ENCODE results near the gene GRIK3.
"Not testable (repeated sequence)": the region's sequence is repeated elsewhere in the genome, so short reads cannot be mapped to it uniquely, and the experiment has no call there.

The GRIK3 gene

DNA sequence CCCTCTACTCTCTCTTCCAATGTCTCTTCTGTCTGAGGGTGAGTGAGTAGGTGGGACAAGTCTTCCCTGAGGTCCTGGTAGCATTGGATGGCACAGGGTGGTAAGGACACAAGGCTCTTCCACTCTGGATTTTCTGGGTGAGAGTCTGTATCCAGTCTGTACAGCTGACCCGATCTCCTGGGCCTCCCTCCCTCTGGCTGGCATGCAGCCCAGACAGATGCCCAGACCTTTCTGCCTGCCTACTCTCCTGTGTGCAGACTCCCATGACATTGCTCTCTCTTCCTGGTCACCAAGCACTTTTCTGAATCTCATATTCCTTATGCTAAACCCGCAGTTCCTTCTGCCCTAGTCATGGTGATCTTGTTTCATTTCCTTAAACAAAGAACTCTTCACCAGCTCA, 100.3 kb downstream of the GRIK3 start:
- no peak for DNase-seq

DNA sequence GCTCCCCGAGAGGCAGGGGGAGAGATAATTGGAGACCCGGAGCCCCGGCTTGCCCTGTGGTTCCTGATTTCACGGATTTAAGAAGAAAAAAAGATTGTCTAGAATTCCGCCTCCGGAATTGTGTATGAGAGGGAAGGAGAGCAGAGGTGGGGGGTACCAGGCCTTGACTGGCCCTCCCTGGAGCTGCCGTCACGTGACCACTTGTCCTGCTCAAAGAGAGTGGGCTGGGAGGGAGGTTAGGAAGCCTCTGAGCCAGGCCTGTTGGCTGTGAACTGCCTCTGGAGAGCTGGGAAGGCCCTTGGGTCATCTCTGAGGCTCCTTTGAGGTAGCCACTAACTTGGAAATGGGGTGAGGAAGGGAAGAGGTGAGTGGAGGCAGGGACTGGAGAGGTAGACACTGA, 106.5 kb downstream of the GRIK3 start:
- no peak for DNase-seq

DNA sequence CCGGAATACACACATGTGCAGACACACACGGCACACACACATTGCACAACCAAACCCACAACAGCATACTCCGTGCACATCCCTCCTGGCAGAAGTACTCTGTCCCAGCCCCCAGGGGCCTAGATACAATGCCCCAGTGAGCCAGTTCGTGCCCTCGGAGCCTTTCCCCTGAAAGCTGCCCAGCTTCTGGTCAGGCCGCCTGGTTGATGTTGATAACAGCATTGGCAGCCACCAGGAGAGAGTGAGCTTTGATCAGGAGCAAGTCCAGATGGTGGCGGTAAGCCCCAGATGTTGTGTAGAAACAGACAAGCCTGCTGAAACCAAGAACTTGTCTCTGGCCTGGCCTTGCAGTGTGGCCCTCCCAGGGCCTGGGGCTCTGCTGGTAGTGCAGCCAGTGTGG, 109.1 kb downstream of the GRIK3 start:
- DNase-seq: no peak

DNA sequence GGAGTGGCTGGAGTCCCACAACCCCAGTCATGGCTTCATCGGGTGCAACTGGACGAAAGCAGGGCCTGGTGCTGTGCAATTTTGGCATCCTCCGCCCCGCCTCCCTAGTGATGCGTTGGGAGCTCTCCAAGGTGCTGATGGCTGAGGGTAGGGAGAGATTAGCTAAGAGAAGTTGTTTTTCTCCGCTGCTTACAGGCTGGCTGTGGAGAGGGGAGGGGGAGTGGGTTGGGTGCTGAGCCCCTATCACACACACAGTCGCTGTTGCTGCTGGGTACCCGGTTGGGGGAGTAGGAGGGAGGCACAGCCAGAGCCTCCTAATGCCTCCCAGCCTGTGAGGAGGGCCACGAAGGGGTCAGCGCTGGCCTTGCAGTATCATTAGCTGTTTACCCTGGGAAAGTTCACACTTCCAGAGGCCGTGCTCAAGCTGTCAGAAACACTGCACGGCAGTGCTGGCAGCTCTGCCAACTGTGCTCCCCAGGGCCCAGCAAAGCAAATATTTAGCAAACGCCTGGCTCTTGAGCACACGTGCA, 110.0 kb downstream of the GRIK3 start:
- DNase-seq: peak; percentile 11

DNA sequence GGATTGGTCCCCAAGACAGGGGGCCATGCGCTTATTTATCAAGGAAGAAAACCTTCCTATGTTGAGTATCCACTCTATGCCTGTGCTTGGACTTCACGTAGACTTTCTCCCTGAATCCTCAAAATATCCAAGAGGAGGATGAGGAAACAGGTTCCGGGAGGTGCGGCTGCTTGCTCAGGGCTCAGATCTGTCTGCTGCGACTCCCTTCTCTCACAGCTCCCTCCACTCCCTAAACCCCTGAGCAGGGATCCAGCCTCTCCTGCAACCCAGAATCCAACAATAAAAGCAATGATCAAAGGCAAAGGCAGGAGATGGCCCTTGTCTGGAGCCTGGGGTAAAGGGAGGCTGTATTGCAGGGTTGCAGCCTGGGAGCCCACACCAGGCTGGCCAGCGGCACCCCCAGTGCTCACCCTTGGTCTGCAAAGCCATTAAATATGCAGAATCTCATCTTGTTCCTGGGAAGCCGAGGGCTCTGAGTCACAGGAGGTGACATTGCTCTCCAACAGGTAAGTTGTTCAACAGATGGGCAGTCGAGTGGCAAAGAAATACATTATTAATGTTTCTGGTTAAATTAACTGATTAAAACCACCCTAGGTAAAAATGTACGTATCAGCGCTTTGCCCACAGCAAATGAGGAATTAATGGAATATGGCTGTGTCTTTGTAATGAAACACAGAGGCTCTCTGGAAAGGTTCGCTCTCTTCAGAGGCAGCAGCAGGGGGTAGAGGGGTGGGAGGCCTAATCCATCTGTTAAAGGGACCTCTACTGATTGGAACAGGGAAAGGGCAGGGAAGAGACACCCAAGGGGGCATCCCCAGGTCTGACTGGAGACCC, 111.5 kb downstream of the GRIK3 start:
- no peak for DNase-seq

DNA sequence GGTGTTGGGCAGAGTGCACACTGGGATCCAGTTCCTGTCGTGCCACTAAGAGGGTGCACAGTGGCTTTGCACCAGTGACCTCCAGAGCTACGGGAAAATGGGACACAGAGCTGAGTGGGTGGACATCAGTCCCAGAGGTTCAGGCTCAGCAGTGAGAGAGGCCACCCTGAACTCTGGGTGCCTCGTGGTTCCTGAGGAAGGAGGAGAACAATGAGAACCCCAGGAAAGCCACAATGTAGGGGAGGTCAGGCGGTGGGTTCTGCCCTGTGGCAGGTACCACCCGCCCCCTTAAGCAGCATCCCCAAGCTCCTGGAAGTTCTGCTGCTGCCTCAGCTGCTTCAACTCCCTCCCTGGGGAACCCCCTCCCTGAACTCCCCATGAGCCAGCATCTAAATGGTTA, 112.2 kb downstream of the GRIK3 start:
- no peak for DNase-seq

DNA sequence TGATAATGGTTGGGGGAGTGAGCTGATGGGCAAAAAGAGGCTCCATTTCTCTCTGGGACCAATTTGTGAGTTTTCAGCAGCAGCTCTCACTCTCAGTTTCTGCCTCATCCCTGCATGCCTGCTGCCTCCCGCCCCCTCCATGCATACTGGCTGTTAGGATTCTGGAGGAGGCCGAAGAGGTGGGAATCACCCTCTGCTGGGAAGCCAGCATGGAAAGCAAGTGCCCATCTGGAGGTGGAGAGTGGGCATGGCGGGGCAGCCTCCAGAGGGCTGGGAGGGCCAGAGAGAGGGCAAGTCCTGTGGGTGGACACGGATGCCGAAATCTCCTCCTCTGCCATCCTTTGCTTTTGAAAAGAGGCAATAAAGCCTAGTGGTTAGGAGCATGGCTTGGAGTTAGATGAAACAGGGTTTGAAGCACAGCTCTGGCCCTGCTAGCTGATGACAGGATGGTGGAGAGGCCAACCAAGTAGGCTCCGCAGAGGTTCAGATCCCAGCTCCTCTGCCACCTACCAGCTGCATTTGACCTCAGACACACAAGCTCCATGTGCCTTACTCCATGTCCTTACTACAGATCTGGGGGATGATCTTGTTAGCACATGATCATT, 113.4 kb downstream of the GRIK3 start:
- DNase-seq: no peak

DNA sequence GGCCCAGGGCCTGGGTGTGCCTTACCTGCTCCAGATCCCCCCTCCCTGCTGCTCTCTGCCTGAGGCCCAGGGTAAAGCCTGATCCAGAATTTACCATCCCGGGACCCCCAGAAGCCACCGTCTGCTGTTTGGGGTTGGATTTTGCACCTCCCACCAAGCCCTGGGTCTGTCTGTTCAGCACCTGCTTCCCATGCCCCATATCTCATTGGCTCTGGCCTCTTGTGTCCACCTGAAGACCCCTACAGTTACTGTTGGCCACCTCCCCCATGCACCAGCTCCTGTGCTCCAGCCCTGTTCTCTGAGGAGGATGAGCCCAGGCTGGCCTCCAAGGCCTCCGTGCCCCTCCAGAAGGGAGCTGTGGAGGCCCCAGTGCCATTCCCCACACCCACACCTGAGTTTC, 113.9 kb downstream of the GRIK3 start:
- no peak for DNase-seq

DNA sequence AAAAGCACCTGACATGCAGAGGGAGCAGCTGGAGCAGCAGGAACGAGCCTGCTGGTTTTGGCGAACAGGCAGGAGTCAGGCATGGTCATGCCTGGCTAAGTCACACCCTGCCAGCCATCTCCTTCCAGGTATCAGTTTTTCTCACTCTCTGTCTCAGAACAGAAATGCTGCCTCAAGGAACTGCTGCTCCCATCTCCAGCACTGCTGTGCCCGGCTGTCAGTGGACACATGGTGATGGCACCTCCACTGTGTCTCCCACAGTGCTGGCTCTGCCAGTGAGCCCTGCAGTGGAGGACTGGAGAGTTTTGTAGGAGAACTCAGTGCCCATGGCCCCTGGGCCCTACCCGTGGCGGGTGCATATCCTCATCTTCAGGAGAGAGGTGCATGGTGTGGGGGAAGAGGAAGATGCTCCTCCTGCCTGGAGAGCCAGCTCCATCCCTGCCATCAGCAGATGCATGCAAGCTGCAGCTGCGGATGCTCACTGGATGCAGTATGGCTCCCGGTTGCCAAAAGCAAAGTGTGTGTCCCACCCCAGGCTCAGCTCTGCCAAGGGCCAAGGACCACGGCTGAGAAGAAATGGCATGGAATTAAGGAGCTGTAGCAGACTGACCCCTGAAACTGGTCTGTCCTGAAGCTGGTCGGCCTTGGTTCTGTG, 114.7 kb downstream of the GRIK3 start:
- DNase-seq: no peak

DNA sequence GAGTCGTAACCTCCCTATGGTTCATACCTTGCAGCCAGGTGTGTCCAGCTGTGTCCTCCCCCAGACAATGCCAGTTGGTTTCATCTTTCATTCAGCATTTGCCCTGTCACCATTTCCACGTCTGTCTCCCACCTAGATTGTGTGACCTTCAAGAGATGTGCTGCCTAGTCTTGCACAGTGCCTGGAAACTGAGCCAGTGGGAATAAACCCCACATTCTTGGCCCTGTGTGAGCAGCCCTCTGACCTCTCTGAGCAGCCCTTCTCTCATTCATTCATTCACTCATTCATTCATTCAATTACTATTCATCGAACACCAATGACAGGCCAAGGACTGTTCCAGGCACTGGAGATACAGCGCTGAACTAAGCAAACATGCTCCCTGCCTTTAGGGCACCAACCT, 115.7 kb downstream of the GRIK3 start:
- no peak for DNase-seq

DNA sequence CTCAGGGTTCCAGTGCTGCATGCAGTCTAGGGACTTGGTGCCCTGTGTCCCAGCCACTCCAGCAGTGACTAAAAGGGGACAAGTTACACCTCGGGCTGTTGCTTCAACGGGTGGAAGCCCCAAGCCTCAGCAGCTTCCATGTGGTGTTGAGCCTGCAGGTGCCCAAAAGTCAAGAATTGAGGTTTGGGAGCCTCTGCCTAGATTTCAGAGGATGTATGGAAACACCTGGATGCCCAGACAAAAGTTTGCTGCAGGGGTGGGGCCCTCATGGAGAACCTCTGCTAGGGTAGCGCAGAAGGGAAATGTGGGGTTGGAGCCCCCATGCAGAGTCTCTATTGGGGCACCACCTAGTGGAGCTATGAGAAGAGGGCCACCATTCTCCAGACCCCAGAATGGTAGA, 117.8 kb downstream of the GRIK3 start:
- DNase-seq: not testable (repeated sequence)

DNA sequence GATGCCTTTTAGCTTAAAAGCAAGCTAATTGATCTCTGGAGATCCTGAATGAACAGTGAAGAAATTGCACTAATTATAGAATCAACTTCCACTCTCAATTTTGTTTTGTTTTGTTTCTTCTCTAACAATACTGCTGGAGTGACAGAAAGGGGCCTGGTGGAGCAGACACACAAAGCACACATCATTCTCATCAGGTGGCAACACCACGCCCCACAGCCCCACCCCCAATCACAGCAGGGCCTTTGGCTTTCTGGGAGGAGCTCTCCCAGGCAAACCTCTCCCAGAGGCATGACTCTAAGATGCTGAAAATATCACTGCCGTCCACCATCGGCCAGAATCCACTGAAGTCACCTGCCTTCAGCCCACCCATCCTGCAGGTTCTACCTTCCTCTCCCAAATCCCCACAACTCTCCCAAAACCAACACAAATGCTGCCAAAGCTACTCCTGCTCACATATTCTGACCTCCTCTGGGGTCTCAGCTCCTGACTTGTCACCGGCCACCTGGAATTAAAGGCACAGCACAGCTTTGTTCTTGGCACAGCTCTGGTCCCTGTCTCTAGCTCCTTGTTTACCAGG, 120.7 kb downstream of the GRIK3 start:
- DNase-seq: no peak

DNA sequence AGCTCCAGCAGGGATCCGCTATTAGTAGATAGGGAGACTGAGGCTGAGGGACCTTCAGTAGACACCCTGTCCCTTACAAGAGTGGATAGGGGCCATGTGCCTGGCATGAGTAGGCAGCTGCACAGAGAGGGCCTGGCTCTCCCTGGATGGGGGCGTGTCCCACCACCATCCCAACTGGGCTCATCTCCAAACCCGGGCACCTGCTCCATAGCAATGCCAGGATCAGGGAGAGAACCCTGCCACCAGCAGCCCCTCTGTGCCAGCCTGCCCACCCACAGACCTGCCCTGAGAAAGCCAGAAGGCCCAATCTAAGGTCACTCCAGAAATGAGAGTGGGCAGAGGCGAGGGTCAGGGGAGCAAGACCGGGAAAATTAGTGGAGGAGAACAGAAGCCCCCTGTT, 121.3 kb downstream of the GRIK3 start:
- DNase-seq: no peak

DNA sequence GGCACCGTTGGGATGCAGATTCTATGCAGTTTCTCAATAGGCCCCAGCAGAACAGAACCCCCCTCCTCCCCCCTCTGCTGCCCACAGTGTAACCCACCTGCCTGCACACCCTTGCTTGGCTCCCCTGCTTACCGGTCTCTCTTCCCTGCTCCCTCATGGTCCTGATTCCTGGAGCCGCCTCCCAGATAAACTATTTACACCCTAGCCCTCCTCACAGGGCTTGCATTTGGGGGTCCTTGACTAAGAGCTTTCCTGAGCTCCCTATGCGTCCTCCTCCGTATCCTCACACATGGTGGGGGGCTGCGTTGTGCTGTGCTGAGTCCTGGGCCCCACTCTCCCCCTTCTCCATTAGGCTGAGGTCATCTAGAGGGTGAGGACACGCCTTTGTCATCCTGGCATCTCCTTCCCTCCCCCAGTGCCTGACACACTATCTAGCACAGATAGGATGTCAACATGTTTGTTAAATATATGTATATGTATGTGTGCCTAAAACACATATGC, 121.9 kb downstream of the GRIK3 start:
- no peak for DNase-seq

DNA sequence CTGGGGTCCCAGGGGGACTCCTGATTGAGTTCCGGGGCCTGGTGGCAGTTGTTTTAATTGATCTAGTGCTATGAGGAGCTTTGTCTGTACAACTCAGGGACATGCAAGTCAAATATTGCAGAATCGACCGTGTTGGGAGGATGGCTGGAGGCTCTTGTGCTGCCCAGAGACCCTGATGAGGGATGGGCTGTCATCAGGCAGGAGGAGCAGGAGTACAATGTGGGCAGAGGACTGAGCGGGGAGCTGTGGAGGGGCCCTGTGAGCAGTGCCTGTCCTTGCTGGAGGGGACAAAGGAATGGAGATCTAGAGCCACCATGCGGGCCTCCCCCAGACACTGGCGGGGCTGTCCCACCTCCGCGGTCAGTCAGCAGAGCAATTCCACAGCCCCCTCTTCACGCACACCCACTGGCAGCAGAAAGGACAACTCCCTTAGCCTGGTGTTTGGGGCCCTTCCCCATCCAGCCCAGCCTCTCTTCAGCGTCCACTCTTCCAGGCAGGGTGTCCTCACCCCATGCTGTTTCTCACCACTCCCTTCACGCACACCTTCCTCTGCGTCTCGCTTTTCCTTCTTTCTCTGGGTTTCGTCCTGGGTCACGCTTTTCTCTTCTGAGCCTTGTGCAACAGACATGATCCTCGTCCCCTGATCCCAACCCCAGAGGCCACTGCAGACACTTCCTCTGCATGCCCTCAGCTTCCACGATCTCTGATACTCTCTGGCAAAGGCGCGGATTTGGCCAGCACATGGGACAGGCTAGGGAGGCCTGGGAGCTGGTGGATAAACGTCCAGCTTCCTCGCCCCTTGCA, 122.6 kb downstream of the GRIK3 start:
- no peak for DNase-seq

DNA sequence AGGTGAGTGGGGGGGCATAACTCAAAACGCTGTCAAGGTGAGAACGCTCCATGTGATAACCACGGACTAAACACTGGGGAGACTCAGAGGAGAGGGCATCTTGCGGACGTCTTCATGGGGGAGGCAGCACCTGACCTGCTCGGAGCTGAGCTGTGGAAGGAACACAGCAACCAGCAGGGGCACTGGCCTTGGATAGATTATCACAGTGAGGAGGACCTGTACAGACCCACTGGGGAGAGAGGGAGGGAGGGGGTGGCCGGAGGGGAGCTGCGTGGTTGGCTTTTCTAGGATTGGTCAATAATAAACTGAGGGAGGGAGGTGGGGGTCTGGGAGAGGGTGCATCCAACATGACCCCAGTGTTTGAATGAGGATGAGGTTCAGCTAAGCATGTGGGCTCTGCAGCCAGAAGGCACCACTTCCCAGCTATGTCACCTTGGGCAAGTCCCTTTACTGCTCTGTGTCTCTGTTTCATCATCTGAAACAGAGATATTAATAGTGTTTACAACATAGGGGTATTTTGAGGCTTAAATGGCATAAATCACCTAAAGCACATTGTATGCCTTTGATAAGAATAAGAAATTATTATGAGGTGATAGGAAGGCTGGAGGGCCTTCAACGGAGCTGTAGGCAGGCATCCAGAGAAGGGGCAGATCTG, 123.3 kb downstream of the GRIK3 start:
- DNase-seq: no peak

DNA sequence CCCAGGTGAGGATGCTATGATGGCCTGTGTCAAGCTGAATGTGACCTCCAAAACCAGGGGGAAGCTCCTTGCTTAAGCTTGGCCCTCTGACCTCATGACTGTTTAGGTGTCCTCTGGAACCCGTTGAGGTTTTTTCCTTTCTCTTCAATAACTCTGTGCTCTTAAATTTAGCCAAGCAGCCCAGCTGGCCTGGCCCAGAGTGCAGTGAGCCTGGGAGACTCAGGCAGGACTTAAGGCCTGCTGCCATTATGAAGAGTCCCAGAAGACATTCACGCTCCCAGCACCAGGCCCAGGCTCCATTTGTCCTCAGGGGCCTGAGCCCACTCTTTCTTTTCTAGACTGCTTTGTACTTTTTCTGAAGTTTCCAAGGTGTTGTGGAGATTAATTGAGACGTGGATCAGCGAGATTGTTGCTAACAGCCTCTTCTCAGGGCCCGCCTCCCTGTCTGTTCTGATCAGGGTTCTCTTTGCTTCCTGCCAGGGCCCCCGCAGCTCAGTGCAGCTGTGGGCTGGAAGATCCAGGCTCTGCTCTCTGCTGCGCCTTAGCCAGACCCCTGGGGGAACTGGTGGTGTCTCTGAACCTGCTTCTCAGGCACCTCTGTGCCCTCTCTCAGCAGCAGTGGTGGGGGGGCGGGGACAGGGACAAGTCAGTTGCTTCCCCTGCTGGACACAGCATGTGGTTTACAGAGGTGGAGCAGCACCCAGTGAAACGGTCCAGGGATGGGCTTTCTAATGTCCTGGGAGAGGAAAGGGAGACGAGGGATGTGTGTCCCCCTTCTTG, 124.2 kb downstream of the GRIK3 start:
- no peak for DNase-seq

DNA sequence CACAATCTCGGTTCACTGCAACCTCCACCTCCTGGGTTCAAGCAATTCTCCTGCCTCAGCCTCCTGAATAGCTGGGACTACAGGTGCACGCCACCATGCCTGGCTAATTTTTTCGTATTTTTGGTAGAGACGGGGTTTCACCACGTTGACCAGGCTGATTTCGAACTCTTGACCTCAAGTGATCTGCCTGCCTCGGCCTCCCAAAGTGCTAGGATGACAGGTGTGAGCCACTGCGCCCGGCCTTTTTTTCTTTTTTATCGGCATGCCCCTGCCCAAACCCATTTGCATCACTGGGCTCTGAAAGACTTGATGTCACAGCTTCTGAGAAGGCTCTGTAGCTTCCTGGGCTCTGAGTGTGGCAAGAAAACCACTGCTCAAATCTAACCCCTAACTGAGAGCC, 125.0 kb downstream of the GRIK3 start:
- not testable (repeated sequence) for DNase-seq

DNA sequence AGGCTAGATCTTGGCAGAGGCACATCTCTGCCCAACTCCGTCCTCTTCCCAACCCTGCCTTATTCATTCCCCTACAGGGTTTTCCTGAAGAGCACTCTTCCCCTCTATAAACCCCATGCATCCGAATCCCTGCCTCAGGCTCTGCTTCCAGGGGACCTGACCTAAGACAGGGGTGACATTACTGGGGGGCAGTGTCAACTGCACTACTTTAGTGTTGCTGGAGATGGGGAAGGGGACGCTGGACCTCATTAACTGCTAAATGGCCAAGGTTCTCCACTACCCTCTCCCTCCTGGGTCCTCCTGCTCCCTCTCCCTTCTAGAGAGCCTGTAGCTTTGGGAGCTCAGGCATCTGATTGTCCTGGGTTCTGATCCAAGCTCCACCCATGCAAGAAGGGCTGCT, 126.2 kb downstream of the GRIK3 start:
- DNase-seq: no peak

DNA sequence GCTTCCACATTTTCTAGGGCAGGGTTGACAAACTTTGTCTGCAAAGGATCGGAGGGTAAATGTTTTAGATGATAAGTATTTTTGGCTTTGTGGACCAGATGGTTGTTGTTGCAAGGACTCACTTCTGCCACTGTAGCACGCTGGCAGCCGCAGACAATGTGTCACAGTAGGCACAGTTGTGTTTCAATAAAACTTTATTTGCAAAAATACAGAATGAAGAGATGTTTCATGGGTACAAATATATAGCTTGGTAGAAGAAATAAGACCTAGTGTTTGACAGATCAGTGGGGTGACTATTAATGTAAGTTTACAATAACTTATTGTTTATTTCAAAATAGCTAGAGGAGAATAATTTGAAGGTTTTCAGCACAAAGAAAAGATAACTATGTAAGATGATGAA, 127.8 kb downstream of the GRIK3 start:
- no peak for DNase-seq

DNA sequence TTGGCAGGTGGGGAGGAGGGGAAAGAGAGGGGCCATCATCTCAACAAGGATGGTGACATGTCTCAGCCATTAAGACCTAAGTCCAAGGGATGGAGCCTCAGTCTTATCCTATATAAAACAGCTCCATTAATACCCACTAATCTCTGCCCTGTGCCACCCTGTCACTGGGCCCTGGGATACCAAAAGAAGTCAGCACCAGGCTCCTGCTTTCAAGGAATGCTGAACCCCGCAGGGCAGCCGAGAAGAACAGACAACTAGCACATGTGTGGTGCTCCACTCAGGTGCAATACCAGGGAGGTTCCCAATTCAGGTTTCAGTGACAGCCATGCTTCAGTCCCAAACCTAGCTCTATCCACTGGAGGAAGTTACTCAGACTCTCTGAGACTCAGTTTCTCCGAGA, 128.4 kb downstream of the GRIK3 start:
- DNase-seq: no peak
